Omental fat pad (tissue), 4 donors: ENCODE measurements around the gene ACTL7B. TPM values are rescaled to one million over a fixed set of nuclear protein-coding genes. Genes with fewer than 3 reads are reported as not detected.
"Not testable (repeated sequence)": the region's sequence is repeated elsewhere in the genome, so short reads cannot be mapped to it uniquely, and the experiment has no call there.

Experiments
- ATAC-seq: fragments of 150-250 bp; one replicate; pipeline ENCODE4 v1.9.1; 2016; ENCODE audit warnings: mild to moderate bottlenecking, moderate library complexity; ENCODE audit not compliant: low FRiP score
- DNase-seq: peaks from one replicate; pipeline ENCODE4 v3.0.0-alpha.2; 2019; ENCODE audit warnings: low spot score
- CTCF ChIP-seq, 3 donors: fragments of 450-650 bp; IDR thresholded peaks; one replicate each; pipeline ENCODE4 v1.5.1; 2016 to 2017; ENCODE audit warnings: antibody characterized with exemption in 3 of 3, mild to moderate bottlenecking in 3 of 3, moderate library complexity in 2 of 3
- total RNA-seq, 4 donors: library from RNA; depleted of rRNA; stranded (reverse); fragments of >200 nt; gene quantifications; one replicate each; pipeline ENCODE4 v1.1.0, GENCODE V29; 2016

ACTL7B gene
- total RNA-seq, 4 donors from 2014 or later: 0.32 TPM; not detected in 3

- ATAC-seq (no peak), DNase-seq (no peak)
- TF ChIP-seq CTCF (IDR thresholded peaks at IDR 0.05): no peak
Measured at GRCh38 chr9:108845507-108845906, 10.3 kb downstream of the ACTL7B start.

- ATAC-seq (no peak), DNase-seq (no peak)
- TF ChIP-seq CTCF (IDR thresholded peaks at IDR 0.05): no peak
Measured at GRCh38 chr9:108844856-108845255, 10.9 kb downstream of the ACTL7B start.

GRCh38 chr9:108844391-108844790, 11.4 kb downstream of the ACTL7B start:
- no peak for TF ChIP-seq CTCF (IDR thresholded peaks at IDR 0.05)
- ATAC-seq: no peak

GRCh38 chr9:108842610-108843295, 13.0 kb downstream of the ACTL7B start:
- ATAC-seq: no peak
- DNase-seq: no peak
- no peak for TF ChIP-seq CTCF (IDR thresholded peaks at IDR 0.05)

More at GRCh38 chr9:108844391-108844790, 11.4 kb downstream of the ACTL7B start:
- DNase-seq: no peak

- not testable (repeated sequence) for ATAC-seq, DNase-seq
Measured at GRCh38 chr9:108839561-108839960, 16.2 kb downstream of the ACTL7B start.

- DNase-seq (no peak), ATAC-seq (no peak)
- no peak for TF ChIP-seq CTCF (IDR thresholded peaks at IDR 0.05)
Measured at GRCh38 chr9:108838017-108838416, 17.8 kb downstream of the ACTL7B start.

GRCh38 chr9:108837530-108837929, 18.3 kb downstream of the ACTL7B start:
- DNase-seq (no peak), ATAC-seq (no peak)
- no peak for TF ChIP-seq CTCF (IDR thresholded peaks at IDR 0.05)
